HepG2 (cell line): ENCODE measurements around the gene FGF21. TPM values are rescaled to one million over a fixed set of nuclear protein-coding genes. Genes with fewer than 3 reads are reported as not detected.
A peak's percentile ranks its signal among the peaks of the same experiment; 100 is the strongest.

ENCODE experiments used
- ATAC-seq: fragments of 200-7000 bp; cut with Tn5 transposase; 3 replicates; pipeline ENCODE4 v1.9.1; 2020; ENCODE audit warnings: mild to moderate bottlenecking, moderate library complexity
- BruUV-seq: library from RNA; stranded (reverse); fragments of 400-500 nt; replicated peaks from 2 replicates; lab custom pipeline; 2021; lab: Mats Ljungman, UMichigan
- CTCF ChIA-PET: fragments of 300-600 bp; formaldehyde crosslinking; extraction: SDS; loops from one replicate; lab custom pipeline; 2021; ENCODE audit warnings: low total read pairs, inconsistent platforms, low intra/inter-chr PET ratio; lab: Yijun Ruan, JAX
- POLR2A ChIA-PET: fragments of 350-600 bp; sonication (Branson Sonifier 250); formaldehyde crosslinking; loops from one replicate; lab custom pipeline; 2020; ENCODE audit warnings: antibody characterized with exemption, inconsistent platforms; lab: Yijun Ruan, JAX
- DNase-seq: peaks from one replicate; pipeline ENCODE4 v3.0.0-alpha.2; 2015; ENCODE audit warnings: low spot score
- FAIRE-seq: peaks from 3 replicates; lab custom pipeline; 2011; peaks lifted over from hg19 to GRCh38; lab: Jason Lieb, UNC
- H2AFZ ChIP-seq: one replicate; pipeline ENCODE4 v1.6.1; 2011; ENCODE audit warnings: low read length, inconsistent platforms
- H3K27ac ChIP-seq: fragments of 300-600 bp; 3 replicates; pipeline ENCODE4 v1.8.0; 2011; ENCODE audit warnings: mixed run types, mild to moderate bottlenecking, mixed read lengths, low read length, inconsistent platforms; ENCODE audit not compliant: insufficient read depth; ENCODE audit errors: extremely low read length
- H3K27me3 ChIP-seq, 2 experiments: fragments of 200-600 bp in 1 of 2; 2 replicates in 1 of 2; 3 replicates in 1 of 2; pipeline versions ENCODE4 v1.6.0 to v1.8.0; 2011; ENCODE audit warnings: low read length in 2 of 2, mild to moderate bottlenecking in 2 of 2, moderate library complexity in 2 of 2, inconsistent platforms in 1 of 2; ENCODE audit not compliant: insufficient read depth in 2 of 2, control insufficient read depth in 1 of 2
- H3K36me3 ChIP-seq, 2 experiments: fragments of 200-600 bp in 1 of 2; replicated peaks in 1 of 2; 2 replicates in 1 of 2; 3 replicates in 1 of 2; pipeline versions ENCODE4 v1.5.1 to v1.8.0; 2011; ENCODE audit warnings: low read length in 2 of 2, inconsistent platforms in 1 of 2; ENCODE audit not compliant: insufficient read depth in 2 of 2, control insufficient read depth in 1 of 2
- H3K4me1 ChIP-seq: 2 replicates; pipeline ENCODE4 v1.5.1; 2012; ENCODE audit warnings: low read length, inconsistent platforms; ENCODE audit not compliant: insufficient read depth
- H3K4me2 ChIP-seq: 2 replicates; pipeline ENCODE4 v1.6.0; 2011; ENCODE audit warnings: low read depth, low read length, inconsistent platforms
- H3K4me3 ChIP-seq, 3 experiments: fragments of 200-600 bp in 1 of 3; sonication (generic), shearing (Covaris generic) in 1 of 3; replicated peaks in 1 of 3; 2 replicates each; pipeline ENCODE4 v1.5.1; 2011 to 2016; ENCODE audit warnings: low read length in 3 of 3, inconsistent platforms in 2 of 3, low read depth in 2 of 3, mild to moderate bottlenecking in 2 of 3, control low read depth in 1 of 3, mixed read lengths in 1 of 3; ENCODE audit not compliant: insufficient read depth in 1 of 3
- H3K79me2 ChIP-seq: one replicate; pipeline ENCODE4 v1.6.1; 2011; ENCODE audit warnings: low read length, inconsistent platforms; ENCODE audit not compliant: insufficient read depth
- H3K9ac ChIP-seq: 2 replicates; pipeline ENCODE4 v1.6.0; 2011; ENCODE audit warnings: mild to moderate bottlenecking, low read depth, low read length, inconsistent platforms; ENCODE audit not compliant: insufficient read depth
- H3K9me3 ChIP-seq: 2 replicates; pipeline ENCODE4 v1.5.1; 2012; ENCODE audit warnings: mild to moderate bottlenecking, low read length
- H4K20me1 ChIP-seq: 2 replicates; pipeline ENCODE4 v1.6.0; 2011; ENCODE audit warnings: inconsistent platforms, mild to moderate bottlenecking, low read length, moderate library complexity; ENCODE audit not compliant: insufficient read depth
- ATRX ChIP-seq: sonication (generic); formaldehyde crosslinking; IDR thresholded peaks from 2 replicates; pipeline ENCODE4 v1.4.0; 2020; ENCODE audit warnings: missing genetic modification reagents, borderline replicate concordance
- CREM ChIP-seq, 2 experiments: sonication (generic) in 1 of 2; formaldehyde crosslinking in 1 of 2; IDR thresholded peaks; 2 replicates each; pipeline versions ENCODE4 v1.4.0 to v1.6.1; 2016 to 2020; ENCODE audit warnings: antibody characterized with exemption in 1 of 2, mild to moderate bottlenecking in 1 of 2, missing genetic modification reagents in 1 of 2
- FOXA1 ChIP-seq, 2 experiments: fragments of 450-650 bp in 1 of 2; sonication (generic) in 1 of 2; formaldehyde crosslinking in 1 of 2; IDR thresholded peaks; 2 replicates each; pipeline versions ENCODE4 v1.4.0 to v1.6.1; 2016 to 2020; ENCODE audit warnings: missing genetic modification reagents in 1 of 2
- POLR2G ChIP-seq: fragments of 200-400 bp; formaldehyde crosslinking; IDR thresholded peaks from 2 replicates; pipeline ENCODE4 v1.6.1; 2018; ENCODE audit warnings: mild to moderate bottlenecking, low read depth, low read length, moderate library complexity
- ZNF124 ChIP-seq: sonication (generic); formaldehyde crosslinking; IDR thresholded peaks from 2 replicates; pipeline ENCODE4 v1.4.0; 2020; ENCODE audit warnings: missing genetic modification reagents
- ZNF232 ChIP-seq: sonication (generic); formaldehyde crosslinking; IDR thresholded peaks from 2 replicates; pipeline ENCODE4 v1.4.0; 2020; ENCODE audit warnings: missing genetic modification reagents, borderline replicate concordance
- ZNF235 ChIP-seq: sonication (generic); formaldehyde crosslinking; IDR thresholded peaks from 2 replicates; pipeline ENCODE4 v1.8.1; 2023; ENCODE audit warnings: mild to moderate bottlenecking, missing genetic modification reagents, borderline replicate concordance
- ZNF317 ChIP-seq: sonication (generic); formaldehyde crosslinking; IDR thresholded peaks from 2 replicates; pipeline ENCODE4 v1.5.0; 2020; ENCODE audit warnings: mild to moderate bottlenecking, missing genetic modification reagents
- WGBS: methylation state at CpG from one replicate; pipeline ENCODE4 v1.1.6; 2017; ENCODE audit warnings: low lambda C conversion rate; 5-methylcytosine and 5-hydroxymethylcytosine counted together
- in situ Hi-C: cut with HindIII; loops from 2 replicates; pipeline ENCODE4 v1.10.0; 2017; ENCODE audit warnings: low pct_unique_long_range_greater_than_20kb; ENCODE audit not compliant: extremely low pct_ligation_motif_present
- intact Hi-C: fragments of 100-400 bp; cut with micrococcal nuclease; formaldehyde crosslinking; loops from one replicate; pipeline ENCODE4 v1.10.0; 2022; ENCODE audit not compliant: unreplicated experiment
- polyA plus RNA-seq, 8 experiments: library from polyadenylated mRNA; depleted of rRNA in 3 of 8; stranded (reverse) in 7 of 8; unstranded in 1 of 8; fragments of >200 nt; fragmentation: Illumina TruSeq in 4 of 8; extraction: Trizol in 4 of 8; gene quantifications; 2 replicates each; pipeline versions ENCODE4 v1.2.1 to v1.2.3, GENCODE V29; 2011 to 2016; ENCODE audit warnings: low read depth in 4 of 8, missing spikeins in 1 of 8, mixed read lengths in 1 of 8; ENCODE audit not compliant: insufficient read depth in 1 of 8
- total RNA-seq, 5 experiments: library from RNA; depleted of rRNA; stranded (reverse); fragments of >200 nt; fragmentation: Illumina TruSeq; extraction: Trizol; gene quantifications; 2 replicates each; pipeline ENCODE4 v1.2.3, GENCODE V29; 2016; ENCODE audit warnings: low read depth in 1 of 5
- TF ChIP-seq, protein P1 (sequence below): sonication (generic); formaldehyde crosslinking; IDR thresholded peaks from 2 replicates; pipeline ENCODE4 v1.4.0; 2020; ENCODE audit warnings: missing genetic modification reagents
- TF ChIP-seq, protein P2 (sequence below): sonication (generic); formaldehyde crosslinking; IDR thresholded peaks from 2 replicates; pipeline ENCODE4 v1.4.0; 2020; ENCODE audit warnings: mild to moderate bottlenecking, missing genetic modification reagents
- TF ChIP-seq, protein P3 (sequence below): sonication (generic); formaldehyde crosslinking; IDR thresholded peaks from 2 replicates; pipeline ENCODE4 v1.5.0; 2020; ENCODE audit warnings: mild to moderate bottlenecking, missing genetic modification reagents

Gene FGF21
- total and polyA plus RNA-seq, 2 of the 13 experiments (the other 11 are each of a cell fraction or from before 2014, with no cell fraction given) = 0.17 TPM; not detected in 1

DNA sequence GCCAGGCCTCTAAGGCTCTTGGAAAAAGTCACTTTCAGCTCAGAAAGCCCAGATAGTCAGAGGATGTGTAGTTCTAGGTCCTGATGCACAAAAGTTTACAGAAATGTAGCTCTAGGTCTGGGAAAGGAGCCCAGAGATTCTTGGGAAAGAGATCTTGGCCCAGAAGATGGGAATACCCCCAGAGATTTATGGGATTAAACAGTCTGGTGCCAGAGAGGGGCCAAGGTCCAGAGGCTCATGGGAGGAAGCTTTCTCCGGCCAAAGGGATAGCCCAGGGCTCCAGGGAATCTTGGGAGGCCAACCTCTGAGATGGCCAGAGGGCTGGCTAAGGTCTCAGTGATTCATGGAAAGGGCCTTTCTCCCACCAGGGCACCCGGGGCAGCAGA is 40.4 kb downstream of the FGF21 start (continued):
- 0 out of 2 replicates have a peak, but pooled peaks have one; percentile 9 for TF ChIP-seq ZNF124
- no peak for TF ChIP-seq ZNF235 (CRISPR knock-in tag)
- peak; percentile 44; the same call in 1 of the 2 replicates for TF ChIP-seq CREM (IDR thresholded peaks at IDR 0.05)
- TF ChIP-seq CREM (CRISPR knock-in tag; IDR thresholded peaks at IDR 0.05) = no peak
- peak; percentile 37; the same call in 1 of the 2 replicates for TF ChIP-seq POLR2G
- TF ChIP-seq ZNF232 (CRISPR knock-in tag) = no peak
- no peak for TF ChIP-seq FOXA1 (IDR thresholded peaks at IDR 0.05)
- TF ChIP-seq FOXA1 (CRISPR knock-in tag; IDR thresholded peaks at IDR 0.05) = no peak

DNA sequence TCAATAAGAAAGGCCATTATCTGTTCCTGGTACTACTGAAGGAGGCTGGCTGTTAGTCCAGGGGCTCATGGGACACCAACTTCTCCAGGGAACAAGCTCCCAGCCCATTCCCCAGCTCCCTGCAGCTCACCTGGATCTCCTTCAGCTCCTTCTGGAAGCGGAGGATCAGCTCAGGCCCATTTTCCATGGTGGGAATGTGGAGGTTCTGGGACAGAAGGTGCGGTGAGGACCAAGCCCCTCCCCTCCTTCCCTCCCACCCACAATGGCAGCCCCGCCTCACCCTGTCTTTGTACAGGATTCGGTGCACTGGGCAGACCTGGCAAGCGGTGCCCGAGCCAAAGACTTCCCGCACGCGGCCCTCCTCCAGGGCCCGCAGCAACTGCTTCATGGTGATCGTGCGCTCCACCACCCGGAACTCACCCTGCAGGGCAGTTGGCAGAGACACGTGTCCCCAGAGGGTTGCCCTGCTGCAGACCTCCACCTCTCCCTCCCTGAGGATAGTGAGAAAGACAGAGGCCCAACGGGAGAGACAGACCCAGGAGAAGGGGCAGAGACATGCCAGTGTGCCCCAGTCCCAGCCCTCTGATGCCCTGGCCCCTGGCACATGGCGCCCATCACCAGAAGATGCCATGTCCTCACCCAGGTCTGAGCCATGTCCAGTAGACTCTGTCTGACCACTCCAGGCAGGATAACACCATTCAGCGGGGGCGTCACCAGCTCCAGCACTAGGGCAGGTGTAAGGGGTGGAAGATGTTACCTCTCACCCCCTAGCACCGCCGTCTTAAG is 41.2 kb downstream of the FGF21 start:
- peak overlapping the region; percentile 61; the same call in 1 of the 2 replicates for H3K9ac ChIP-seq
- no peaks in the 10 kb centered on the region for H3K27me3 ChIP-seq
- ATAC-seq (no peak), DNase-seq (no peak), FAIRE-seq (no peak)
- BruUV-seq = no TSS peak
- WGBS = 97% methylated on average over 14 of the region's 20 CpGs
- CTCF ChIA-PET = interaction anchor here (1.1 kb wide), 1 partner anchor 39 kb away, joined by 7 read pairs; the partner anchor contains the start of gene HSD17B14
- no peaks in the 10 kb centered on the region for H4K20me1 ChIP-seq
- peaks cover 29% of the 10 kb centered on the region for H3K4me1 ChIP-seq
- no peak overlapping the region; a peak in 1 of 6 replicates for H3K4me3 ChIP-seq
- peak overlapping the region; percentile 61 for H3K4me2 ChIP-seq
- H3K79me2 ChIP-seq = no peaks in the 10 kb centered on the region
- H3K9me3 ChIP-seq = no peaks in the 10 kb centered on the region
- no peaks in the 10 kb centered on the region for H3K36me3 ChIP-seq
- intact Hi-C loops (no loop called here), in situ Hi-C loops (loop anchor here (5.0 kb wide), 1 partner anchor 41 kb away; the partner anchor contains the start of gene HSD17B14)
- H3K27ac ChIP-seq = no peak overlapping the region
- no peak overlapping the region for H2AFZ ChIP-seq
- POLR2A ChIA-PET = interaction anchor here (1.6 to 2.3 kb wide), 3 partner anchors 11 to 174 kb away, joined by 7 to 53 read pairs (median 9); partner anchors contain the start of gene PPP1R15A
- TF ChIP-seq, protein P1, sequence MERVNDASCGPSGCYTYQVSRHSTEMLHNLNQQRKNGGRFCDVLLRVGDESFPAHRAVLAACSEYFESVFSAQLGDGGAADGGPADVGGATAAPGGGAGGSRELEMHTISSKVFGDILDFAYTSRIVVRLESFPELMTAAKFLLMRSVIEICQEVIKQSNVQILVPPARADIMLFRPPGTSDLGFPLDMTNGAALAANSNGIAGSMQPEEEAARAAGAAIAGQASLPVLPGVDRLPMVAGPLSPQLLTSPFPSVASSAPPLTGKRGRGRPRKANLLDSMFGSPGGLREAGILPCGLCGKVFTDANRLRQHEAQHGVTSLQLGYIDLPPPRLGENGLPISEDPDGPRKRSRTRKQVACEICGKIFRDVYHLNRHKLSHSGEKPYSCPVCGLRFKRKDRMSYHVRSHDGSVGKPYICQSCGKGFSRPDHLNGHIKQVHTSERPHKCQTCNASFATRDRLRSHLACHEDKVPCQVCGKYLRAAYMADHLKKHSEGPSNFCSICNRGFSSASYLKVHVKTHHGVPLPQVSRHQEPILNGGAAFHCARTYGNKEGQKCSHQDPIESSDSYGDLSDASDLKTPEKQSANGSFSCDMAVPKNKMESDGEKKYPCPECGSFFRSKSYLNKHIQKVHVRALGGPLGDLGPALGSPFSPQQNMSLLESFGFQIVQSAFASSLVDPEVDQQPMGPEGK (CRISPR knock-in tag) = no peak
- TF ChIP-seq, protein P2, sequence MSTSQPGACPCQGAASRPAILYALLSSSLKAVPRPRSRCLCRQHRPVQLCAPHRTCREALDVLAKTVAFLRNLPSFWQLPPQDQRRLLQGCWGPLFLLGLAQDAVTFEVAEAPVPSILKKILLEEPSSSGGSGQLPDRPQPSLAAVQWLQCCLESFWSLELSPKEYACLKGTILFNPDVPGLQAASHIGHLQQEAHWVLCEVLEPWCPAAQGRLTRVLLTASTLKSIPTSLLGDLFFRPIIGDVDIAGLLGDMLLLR = no peak
- TF ChIP-seq, protein P3, sequence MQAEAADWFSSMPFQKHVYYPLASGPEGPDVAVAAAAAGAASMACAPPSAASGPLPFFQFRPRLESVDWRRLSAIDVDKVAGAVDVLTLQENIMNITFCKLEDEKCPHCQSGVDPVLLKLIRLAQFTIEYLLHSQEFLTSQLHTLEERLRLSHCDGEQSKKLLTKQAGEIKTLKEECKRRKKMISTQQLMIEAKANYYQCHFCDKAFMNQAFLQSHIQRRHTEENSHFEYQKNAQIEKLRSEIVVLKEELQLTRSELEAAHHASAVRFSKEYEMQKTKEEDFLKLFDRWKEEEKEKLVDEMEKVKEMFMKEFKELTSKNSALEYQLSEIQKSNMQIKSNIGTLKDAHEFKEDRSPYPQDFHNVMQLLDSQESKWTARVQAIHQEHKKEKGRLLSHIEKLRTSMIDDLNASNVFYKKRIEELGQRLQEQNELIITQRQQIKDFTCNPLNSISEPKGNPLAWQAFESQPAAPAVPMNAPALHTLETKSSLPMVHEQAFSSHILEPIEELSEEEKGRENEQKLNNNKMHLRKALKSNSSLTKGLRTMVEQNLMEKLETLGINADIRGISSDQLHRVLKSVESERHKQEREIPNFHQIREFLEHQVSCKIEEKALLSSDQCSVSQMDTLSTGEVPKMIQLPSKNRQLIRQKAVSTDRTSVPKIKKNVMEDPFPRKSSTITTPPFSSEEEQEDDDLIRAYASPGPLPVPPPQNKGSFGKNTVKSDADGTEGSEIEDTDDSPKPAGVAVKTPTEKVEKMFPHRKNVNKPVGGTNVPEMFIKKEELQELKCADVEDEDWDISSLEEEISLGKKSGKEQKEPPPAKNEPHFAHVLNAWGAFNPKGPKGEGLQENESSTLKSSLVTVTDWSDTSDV (CRISPR knock-in tag) = no peak
- TF ChIP-seq ATRX (CRISPR knock-in tag) (no peak), ZNF317 (CRISPR knock-in tag) (no peak)
